ENCODE measurements around the gene FARS2. TPM values are rescaled to one million over a fixed set of nuclear protein-coding genes. Genes with fewer than 3 reads are reported as not detected.

FARS2 gene
- total and polyA plus RNA-seq, 9 of the 15 experiments (the other 6 are each of a cell fraction or from before 2014, with no cell fraction given), result 16.5 to 62.2 (median 27.0) TPM

GRCh38 chr6:5693225-5694145 lies 432.2 kb downstream of the FARS2 start (continued):
- no peak for TF ChIP-seq ZBTB40 (IDR thresholded peaks at IDR 0.05)
- no peak for TF ChIP-seq ZBTB40 (CRISPR knock-in tag; IDR thresholded peaks at IDR 0.05)
- TF ChIP-seq ZNF324 (CRISPR knock-in tag; IDR thresholded peaks at IDR 0.05), result no peak
